Panc1 (cell line): ENCODE measurements around the gene CSTF3. TPM values are rescaled to one million over a fixed set of nuclear protein-coding genes. Genes with fewer than 3 reads are reported as not detected.

Source experiments
- ATAC-seq: fragments of 200-7000 bp; cut with Tn5 transposase; 2 replicates; pipeline ENCODE4 v1.9.1; 2020; ENCODE audit warnings: mild to moderate bottlenecking, moderate library complexity
- BruUV-seq: library from RNA; stranded (reverse); fragments of 400-500 nt; replicated peaks from 2 replicates; lab custom pipeline; 2021; lab: Mats Ljungman, UMichigan
- CTCF ChIA-PET: fragments of 300-600 bp; sonication (Branson Sonifier 250); formaldehyde crosslinking; loops from one replicate; lab custom pipeline; 2022; ENCODE audit warnings: antibody characterized with exemption; lab: Charles Lee
- POLR2A ChIA-PET: fragments of 300-600 bp; sonication (Branson Sonifier 250); formaldehyde crosslinking; loops from one replicate; lab custom pipeline; 2022; ENCODE audit warnings: antibody characterized with exemption; lab: Charles Lee
- DNase-seq: peaks from one replicate; pipeline ENCODE4 v3.0.0-alpha.2; 2010; ENCODE audit warnings: low read depth, low spot score
- H3K27ac ChIP-seq: 2 replicates; pipeline ENCODE4 v1.5.1; 2011; ENCODE audit warnings: mild to moderate bottlenecking, low read length, inconsistent platforms
- H3K27me3 ChIP-seq: fragments of 200-500 bp; sonication (Bioruptor generic); 2 replicates; pipeline ENCODE4 v1.6.0; 2014; ENCODE audit warnings: low read length, inconsistent platforms; ENCODE audit not compliant: control insufficient read depth, insufficient read depth
- H3K36me3 ChIP-seq: fragments of 200-500 bp; sonication (Bioruptor generic); 2 replicates; pipeline ENCODE4 v1.5.1; 2014; ENCODE audit warnings: inconsistent platforms, mild to moderate bottlenecking, low read length, moderate library complexity; ENCODE audit not compliant: control insufficient read depth, insufficient read depth
- H3K4me1 ChIP-seq: 2 replicates; pipeline ENCODE4 v1.5.1; 2011; ENCODE audit warnings: inconsistent platforms, mild to moderate bottlenecking, low read length, moderate library complexity; ENCODE audit not compliant: control insufficient read depth, insufficient read depth
- H3K4me3 ChIP-seq, 2 experiments: 2 replicates each; pipeline ENCODE4 v1.5.1; 2011 to 2012; ENCODE audit warnings: low read depth in 2 of 2, low read length in 2 of 2, mild to moderate bottlenecking in 2 of 2, inconsistent platforms in 1 of 2, moderate library complexity in 1 of 2
- H3K9me3 ChIP-seq: fragments of 200-500 bp; sonication (Bioruptor generic); 2 replicates; pipeline ENCODE4 v1.5.1; 2014; ENCODE audit warnings: low read depth, mild to moderate bottlenecking, inconsistent platforms, low read length, moderate library complexity; ENCODE audit not compliant: control insufficient read depth, insufficient read depth
- POLR2AphosphoS5 ChIP-seq: IDR thresholded peaks from 2 replicates; pipeline ENCODE4 v1.6.1; 2012; ENCODE audit warnings: mild to moderate bottlenecking, low read depth, low read length, moderate library complexity
- REST ChIP-seq, 2 experiments: IDR thresholded peaks; 2 replicates each; pipeline ENCODE4 v1.6.1; 2011 to 2012; ENCODE audit warnings: low read depth in 2 of 2, control low read depth in 1 of 2, low read length in 1 of 2, mild to moderate bottlenecking in 1 of 2, moderate library complexity in 1 of 2; ENCODE audit not compliant: insufficient read depth in 1 of 2
- SIN3A ChIP-seq: IDR thresholded peaks from 2 replicates; pipeline ENCODE4 v1.6.1; 2012; ENCODE audit warnings: low read depth, mild to moderate bottlenecking, low read length, moderate library complexity, borderline replicate concordance; ENCODE audit not compliant: insufficient read depth
- TCF7L2 ChIP-seq: IDR thresholded peaks from 2 replicates; pipeline ENCODE4 v1.6.1; 2011; ENCODE audit warnings: mild to moderate bottlenecking, low read depth, low read length, inconsistent platforms
- in situ Hi-C: cut with HindIII; loops from 2 replicates; pipeline ENCODE4 v1.10.0; 2016; ENCODE audit warnings: low sequenced_read_pairs, low pct_unique_long_range_greater_than_20kb
- intact Hi-C: fragments of 100-400 bp; cut with micrococcal nuclease; formaldehyde crosslinking; loops from one replicate; pipeline ENCODE4 v1.10.0; 2022; ENCODE audit not compliant: unreplicated experiment
- total RNA-seq: library from RNA; stranded (reverse); gene quantifications from one replicate; pipeline ENCODE4 v1.2.1, GENCODE V29; 2021; ENCODE audit not compliant: unreplicated experiment
- TF ChIP-seq, protein P1 (sequence below): fragments of 450-650 bp; IDR thresholded peaks from 2 replicates; pipeline ENCODE4 v1.5.1; 2017; ENCODE audit warnings: mild to moderate bottlenecking

CSTF3 gene
- total RNA-seq, 1 experiment from 2014 or later = 29.8 TPM

GRCh38 chr11:33168709-33169200, 7.5 kb upstream of the CSTF3 start:
- CTCF ChIA-PET = no interaction called here
- POLR2A ChIA-PET = no interaction called here
- no peak for ATAC-seq
- in situ Hi-C loops = no loop called here
- no peak for DNase-seq
- TF ChIP-seq REST (IDR thresholded peaks at IDR 0.05; ENCODE audit: insufficient read depth in 1 of 2, low read depth in 2 of 2, low read length in 1 of 2) (no peak), SIN3A (no peak), POLR2AphosphoS5 (no peak), TCF7L2 (no peak)
- TF ChIP-seq, protein P1, sequence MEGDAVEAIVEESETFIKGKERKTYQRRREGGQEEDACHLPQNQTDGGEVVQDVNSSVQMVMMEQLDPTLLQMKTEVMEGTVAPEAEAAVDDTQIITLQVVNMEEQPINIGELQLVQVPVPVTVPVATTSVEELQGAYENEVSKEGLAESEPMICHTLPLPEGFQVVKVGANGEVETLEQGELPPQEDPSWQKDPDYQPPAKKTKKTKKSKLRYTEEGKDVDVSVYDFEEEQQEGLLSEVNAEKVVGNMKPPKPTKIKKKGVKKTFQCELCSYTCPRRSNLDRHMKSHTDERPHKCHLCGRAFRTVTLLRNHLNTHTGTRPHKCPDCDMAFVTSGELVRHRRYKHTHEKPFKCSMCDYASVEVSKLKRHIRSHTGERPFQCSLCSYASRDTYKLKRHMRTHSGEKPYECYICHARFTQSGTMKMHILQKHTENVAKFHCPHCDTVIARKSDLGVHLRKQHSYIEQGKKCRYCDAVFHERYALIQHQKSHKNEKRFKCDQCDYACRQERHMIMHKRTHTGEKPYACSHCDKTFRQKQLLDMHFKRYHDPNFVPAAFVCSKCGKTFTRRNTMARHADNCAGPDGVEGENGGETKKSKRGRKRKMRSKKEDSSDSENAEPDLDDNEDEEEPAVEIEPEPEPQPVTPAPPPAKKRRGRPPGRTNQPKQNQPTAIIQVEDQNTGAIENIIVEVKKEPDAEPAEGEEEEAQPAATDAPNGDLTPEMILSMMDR = no peak
- no peaks in the 10 kb centered on the region for H3K4me1 ChIP-seq
- H3K4me3 ChIP-seq = no peak overlapping the region
- H3K9me3 ChIP-seq = no peaks in the 10 kb centered on the region
- intact Hi-C loops = loop anchor here (5.0 kb wide), 1 partner anchor 159 kb away; no protein-coding TSS in a partner anchor
- no TSS peak for BruUV-seq
- H3K27me3 ChIP-seq = no peaks in the 10 kb centered on the region
- H3K36me3 ChIP-seq = no peaks in the 10 kb centered on the region
- no peak overlapping the region for H3K27ac ChIP-seq

DNA sequence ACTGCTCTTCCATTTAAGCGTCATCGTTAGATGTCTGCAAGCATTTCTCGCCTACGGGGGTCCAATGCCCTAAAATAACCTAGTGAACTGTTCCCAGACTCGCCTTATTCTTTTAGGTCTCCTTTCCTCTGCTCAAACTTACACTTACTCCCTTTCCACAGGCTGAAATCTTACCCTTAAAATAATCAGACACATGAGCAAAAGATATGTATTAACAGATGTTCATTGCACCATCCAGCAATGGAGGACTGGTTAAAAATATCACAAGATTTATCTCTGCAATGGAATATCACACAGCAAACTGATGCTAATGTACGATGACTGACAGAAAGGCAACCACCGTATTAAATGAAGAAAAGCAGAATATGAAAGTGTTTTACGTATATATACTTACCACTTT, 1.6 kb upstream of the CSTF3 start:
- TF ChIP-seq SIN3A = no peak
- no peak for TF ChIP-seq POLR2AphosphoS5
- TF ChIP-seq, protein P1 = no peak
- TF ChIP-seq REST (IDR thresholded peaks at IDR 0.05; ENCODE audit: insufficient read depth in 1 of 2, low read depth in 2 of 2, low read length in 1 of 2) = no peak
- no peak for TF ChIP-seq TCF7L2
- in situ Hi-C loops = no loop called here
- Histone ChIP-seq H3K27ac (peak overlapping the region; percentile 62), H3K4me1 (peaks cover 11% of the 10 kb centered on the region; the same call in 1 of the 2 replicates), H3K9me3 (no peaks in the 10 kb centered on the region), H3K36me3 (peaks cover 7% of the 10 kb centered on the region; the same call in 1 of the 2 replicates), H3K27me3 (no peaks in the 10 kb centered on the region), H3K4me3 (no peak overlapping the region)
- intact Hi-C loops = no loop called here
- no TSS peak for BruUV-seq
- CTCF ChIA-PET = no interaction called here
- no peak for ATAC-seq
- POLR2A ChIA-PET = no interaction called here
- no peak for DNase-seq
